Measurements from ENCODE around the gene KRT3. TPM values are rescaled to one million over a fixed set of nuclear protein-coding genes. Genes with fewer than 3 reads are reported as not detected.

KRT3 gene
- total RNA-seq, 1 donor from 2014 or later: not detected

- Mint-ChIP-seq H3K9me3 (peaks cover 19% of the 10 kb centered on the region), H3K36me3 (ENCODE audit: low read depth) (no peaks in the 10 kb centered on the region), H3K27me3 (ENCODE audit: low read depth) (peaks cover 44% of the 10 kb centered on the region), H3K27ac (ENCODE audit: unreplicated experiment) (no peak overlapping the region), H3K4me1 (no peaks in the 10 kb centered on the region), H3K4me3 (no peak overlapping the region)
- DNase-seq (ENCODE audit: low read depth, low spot score): no peak
- TF ChIP-seq CTCF (conservative IDR thresholded peaks at IDR 0.05): no peak
Measured at GRCh38 chr12:52757449-52758176, 38.3 kb downstream of the KRT3 start.

DNA sequence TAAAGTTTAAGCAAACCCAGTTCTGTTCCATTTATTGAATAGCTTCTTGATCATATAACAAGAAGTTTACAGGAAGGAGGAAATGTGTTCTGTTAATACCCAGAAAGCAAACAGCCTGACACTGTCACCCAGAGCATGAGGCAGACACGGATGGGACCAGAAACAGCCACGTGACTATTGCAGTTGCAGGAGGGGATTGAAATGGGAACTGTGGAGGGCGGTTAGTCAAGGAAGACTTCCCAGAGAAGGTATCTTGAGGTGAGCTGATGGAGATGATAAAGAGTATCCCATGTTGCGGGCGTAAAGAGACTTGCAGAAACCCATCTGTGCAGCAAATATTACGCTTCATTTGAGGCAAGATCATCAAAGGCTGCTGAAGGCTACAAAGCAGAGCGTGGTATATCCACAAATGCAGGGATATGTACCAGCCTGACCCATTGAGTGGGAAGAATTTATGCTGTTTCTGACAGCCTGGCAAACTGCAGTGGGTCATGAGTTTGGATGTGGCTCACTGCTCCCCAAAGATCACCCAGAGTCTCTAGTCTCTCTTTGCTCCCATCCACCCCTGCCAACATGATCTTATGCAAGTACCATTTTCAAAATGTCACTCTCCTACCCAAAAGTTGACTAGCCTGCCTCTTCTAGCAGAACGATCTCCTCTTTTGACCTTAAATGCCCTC lies 39.5 kb downstream of the KRT3 start:
- no peak overlapping the region for H3K4me3 Mint-ChIP-seq
- H3K27me3 Mint-ChIP-seq (ENCODE audit: low read depth): peaks cover 45% of the 10 kb centered on the region
- H3K4me1 Mint-ChIP-seq: no peaks in the 10 kb centered on the region
- no peak overlapping the region for H3K27ac Mint-ChIP-seq (ENCODE audit: unreplicated experiment)
- no peak for DNase-seq (ENCODE audit: low read depth, low spot score)
- TF ChIP-seq CTCF (conservative IDR thresholded peaks at IDR 0.05): no peak
- H3K9me3 Mint-ChIP-seq: peaks cover 16% of the 10 kb centered on the region
- no peaks in the 10 kb centered on the region for H3K36me3 Mint-ChIP-seq (ENCODE audit: low read depth)

GRCh38 chr12:52755533-52755932 lies 40.4 kb downstream of the KRT3 start:
- TF ChIP-seq CTCF (conservative IDR thresholded peaks at IDR 0.05): no peak
- no peaks in the 10 kb centered on the region for H3K4me1 Mint-ChIP-seq
- H3K36me3 Mint-ChIP-seq (ENCODE audit: low read depth): no peaks in the 10 kb centered on the region
- H3K4me3 Mint-ChIP-seq: no peak overlapping the region
- H3K27me3 Mint-ChIP-seq (ENCODE audit: low read depth): peaks cover 49% of the 10 kb centered on the region
- no peak for DNase-seq (ENCODE audit: low read depth, low spot score)
- peaks cover 11% of the 10 kb centered on the region for H3K9me3 Mint-ChIP-seq
- H3K27ac Mint-ChIP-seq (ENCODE audit: unreplicated experiment): no peak overlapping the region

- Mint-ChIP-seq H3K36me3 (ENCODE audit: low read depth) (no peaks in the 10 kb centered on the region), H3K27me3 (ENCODE audit: low read depth) (peaks cover 59% of the 10 kb centered on the region), H3K4me1 (no peaks in the 10 kb centered on the region), H3K27ac (ENCODE audit: unreplicated experiment) (no peak overlapping the region), H3K4me3 (no peak overlapping the region), H3K9me3 (peaks cover 4% of the 10 kb centered on the region)
- TF ChIP-seq CTCF (conservative IDR thresholded peaks at IDR 0.05): no peak
- no peak for DNase-seq (ENCODE audit: low read depth, low spot score)
Measured at GRCh38 chr12:52754135-52754534, 41.8 kb downstream of the KRT3 start.

GRCh38 chr12:52753283-52753682 lies 42.6 kb downstream of the KRT3 start:
- Mint-ChIP-seq H3K9me3 (no peaks in the 10 kb centered on the region), H3K36me3 (ENCODE audit: low read depth) (no peaks in the 10 kb centered on the region)

More at GRCh38 chr12:52753283-52753682, 42.6 kb downstream of the KRT3 start:
- Mint-ChIP-seq H3K27me3 (ENCODE audit: low read depth) (peaks cover 67% of the 10 kb centered on the region), H3K4me1 (no peaks in the 10 kb centered on the region), H3K27ac (ENCODE audit: unreplicated experiment) (no peak overlapping the region), H3K4me3 (no peak overlapping the region)
- no peak for DNase-seq (ENCODE audit: low read depth, low spot score)
- TF ChIP-seq CTCF (conservative IDR thresholded peaks at IDR 0.05): no peak

Measured in neural crest cell (in vitro differentiated cells).